Activated CD8-positive, alpha-beta memory T cell treated with anti-CD3 and anti-CD28 coated beads for 48 hours (primary cell): ENCODE measurements around the gene OSBP2.

ENCODE experiments used
- DNase-seq, 3 experiments: peaks; one replicate each; pipeline ENCODE4 v3.0.0-alpha.2; 2020; ENCODE audit warnings: low read depth in 2 of 3, low spot score in 2 of 3

OSBP2 gene, protein sequence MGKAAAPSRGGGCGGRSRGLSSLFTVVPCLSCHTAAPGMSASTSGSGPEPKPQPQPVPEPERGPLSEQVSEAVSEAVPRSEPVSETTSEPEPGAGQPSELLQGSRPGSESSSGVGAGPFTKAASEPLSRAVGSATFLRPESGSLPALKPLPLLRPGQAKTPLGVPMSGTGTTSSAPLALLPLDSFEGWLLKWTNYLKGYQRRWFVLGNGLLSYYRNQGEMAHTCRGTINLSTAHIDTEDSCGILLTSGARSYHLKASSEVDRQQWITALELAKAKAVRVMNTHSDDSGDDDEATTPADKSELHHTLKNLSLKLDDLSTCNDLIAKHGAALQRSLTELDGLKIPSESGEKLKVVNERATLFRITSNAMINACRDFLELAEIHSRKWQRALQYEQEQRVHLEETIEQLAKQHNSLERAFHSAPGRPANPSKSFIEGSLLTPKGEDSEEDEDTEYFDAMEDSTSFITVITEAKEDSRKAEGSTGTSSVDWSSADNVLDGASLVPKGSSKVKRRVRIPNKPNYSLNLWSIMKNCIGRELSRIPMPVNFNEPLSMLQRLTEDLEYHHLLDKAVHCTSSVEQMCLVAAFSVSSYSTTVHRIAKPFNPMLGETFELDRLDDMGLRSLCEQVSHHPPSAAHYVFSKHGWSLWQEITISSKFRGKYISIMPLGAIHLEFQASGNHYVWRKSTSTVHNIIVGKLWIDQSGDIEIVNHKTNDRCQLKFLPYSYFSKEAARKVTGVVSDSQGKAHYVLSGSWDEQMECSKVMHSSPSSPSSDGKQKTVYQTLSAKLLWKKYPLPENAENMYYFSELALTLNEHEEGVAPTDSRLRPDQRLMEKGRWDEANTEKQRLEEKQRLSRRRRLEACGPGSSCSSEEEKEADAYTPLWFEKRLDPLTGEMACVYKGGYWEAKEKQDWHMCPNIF

DNA sequence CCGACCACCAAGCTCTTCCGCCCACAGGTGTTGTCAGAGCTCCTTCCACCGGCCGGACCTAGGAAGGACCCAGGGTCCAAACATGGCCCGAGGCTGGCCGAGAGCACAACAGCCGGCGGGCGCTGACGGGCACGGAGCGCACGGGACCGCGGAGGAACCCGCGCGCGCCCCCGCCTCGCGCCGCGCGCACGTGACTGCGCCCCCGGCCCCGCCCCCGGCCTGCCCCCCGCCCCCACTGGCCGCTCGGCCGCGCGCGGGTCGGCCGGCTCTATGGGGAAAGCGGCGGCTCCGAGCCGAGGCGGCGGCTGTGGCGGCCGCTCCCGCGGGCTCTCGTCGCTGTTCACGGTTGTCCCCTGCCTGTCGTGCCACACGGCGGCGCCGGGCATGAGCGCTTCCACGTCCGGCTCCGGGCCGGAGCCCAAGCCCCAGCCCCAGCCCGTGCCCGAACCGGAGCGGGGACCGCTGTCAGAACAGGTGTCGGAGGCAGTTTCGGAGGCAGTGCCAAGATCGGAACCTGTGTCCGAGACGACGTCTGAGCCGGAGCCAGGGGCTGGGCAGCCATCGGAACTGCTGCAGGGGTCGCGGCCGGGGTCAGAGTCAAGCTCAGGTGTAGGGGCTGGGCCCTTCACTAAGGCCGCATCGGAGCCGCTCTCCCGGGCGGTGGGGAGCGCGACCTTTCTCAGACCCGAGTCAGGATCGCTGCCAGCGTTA lies at the start of gene OSBP2:
Gene OSBP2, plus strand, starts transcription at position 235 of the 711 bp plus-strand sequence. Its CDS starts 36 bp downstream, at position 271.
- DNase-seq: peak in 1 of 3 experiments; percentile 8

DNA sequence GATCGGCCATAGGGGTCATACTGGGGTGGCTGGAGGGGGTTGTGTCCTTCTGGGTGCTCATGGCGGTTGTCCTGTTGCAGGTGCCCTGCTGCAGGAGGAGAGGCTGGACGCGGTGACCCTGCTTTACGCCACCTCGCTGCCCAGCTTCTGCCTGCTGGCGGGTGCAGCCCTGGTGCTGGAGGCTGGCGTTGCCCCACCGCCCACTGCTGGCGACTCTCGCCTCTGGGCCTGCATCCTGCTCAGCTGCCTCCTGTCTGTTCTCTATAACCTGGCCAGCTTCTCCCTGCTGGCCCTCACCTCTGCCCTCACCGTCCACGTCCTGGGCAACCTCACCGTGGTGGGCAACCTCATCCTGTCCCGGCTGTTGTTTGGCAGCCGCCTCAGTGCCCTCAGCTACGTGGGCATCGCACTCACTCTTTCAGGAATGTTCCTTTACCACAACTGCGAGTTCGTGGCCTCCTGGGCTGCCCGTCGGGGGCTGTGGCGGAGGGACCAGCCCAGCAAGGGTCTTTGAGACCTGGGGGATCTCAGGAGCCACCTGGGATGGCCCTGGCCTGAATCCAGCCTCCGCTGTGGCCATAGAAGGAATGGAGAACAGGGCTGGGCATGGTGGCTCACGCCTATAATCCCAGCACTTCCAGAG lies 48.0 kb upstream of the OSBP2 start:
- no peak for DNase-seq

DNA sequence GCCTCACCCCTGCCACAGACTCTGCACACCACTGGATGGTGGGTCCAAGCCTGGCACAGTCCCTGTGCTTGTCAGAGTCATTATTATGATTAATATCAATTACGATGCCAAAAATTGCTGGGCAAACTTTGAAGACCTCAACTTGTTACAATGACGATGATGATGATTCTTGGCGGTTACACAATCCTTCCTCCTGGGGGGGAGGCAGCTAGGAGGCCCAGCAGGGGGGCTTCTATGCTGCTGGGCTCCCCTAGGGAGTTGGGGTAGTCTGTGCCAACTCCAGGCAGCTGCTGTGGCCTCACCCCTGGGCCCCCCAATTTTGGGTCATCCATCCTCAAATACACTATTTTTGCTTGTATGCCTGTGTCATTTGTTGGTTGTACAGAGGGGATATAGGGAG lies 47.1 kb upstream of the OSBP2 start:
- no peak for DNase-seq

DNA sequence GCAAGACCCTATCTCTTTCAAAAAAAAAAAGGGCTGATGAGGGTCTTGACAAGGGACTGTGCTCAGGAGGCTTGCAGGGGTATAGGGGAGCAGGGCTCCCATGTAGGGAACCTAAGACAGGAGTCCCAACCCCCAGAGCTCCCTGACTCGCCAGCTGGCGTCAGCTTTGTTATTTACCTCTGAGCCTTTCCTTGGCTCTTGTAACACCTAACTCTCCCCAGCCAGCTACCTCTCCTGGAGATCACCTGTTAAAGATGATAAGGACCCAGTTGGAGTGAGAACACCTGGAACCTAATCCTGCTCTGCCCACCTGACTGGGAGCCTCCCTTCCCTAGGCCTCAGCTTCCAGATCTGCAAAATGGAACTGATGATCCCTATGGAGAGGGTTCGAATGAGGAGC lies 45.8 kb upstream of the OSBP2 start:
- no peak for DNase-seq

DNA sequence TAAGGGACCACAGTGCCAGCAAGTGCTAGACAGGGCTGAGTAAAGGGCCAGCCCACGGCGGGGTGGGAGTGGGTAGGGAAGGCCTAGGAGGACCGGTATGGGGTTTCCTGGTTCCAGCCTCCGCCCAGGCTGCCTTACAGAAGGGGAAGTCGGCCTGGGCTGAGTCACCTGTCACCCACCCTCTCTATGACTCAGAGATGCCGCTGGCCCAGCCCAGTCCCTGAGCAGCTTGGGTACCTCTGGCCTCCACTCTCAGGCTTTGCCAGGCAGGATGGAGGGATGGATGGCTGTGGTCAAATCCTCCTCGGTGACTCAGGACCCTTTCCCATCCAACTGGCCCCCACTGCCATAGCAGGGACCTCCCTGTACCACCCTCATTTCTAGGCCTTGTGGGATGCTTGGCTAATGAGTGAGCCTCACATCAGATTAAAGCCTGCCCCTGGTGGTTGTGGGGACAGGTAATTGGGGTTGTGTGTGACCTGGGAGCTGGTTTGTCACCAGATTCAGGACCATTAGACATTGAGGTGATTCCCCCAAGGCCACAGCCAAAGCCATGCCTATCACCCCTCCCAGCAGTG lies 45.2 kb upstream of the OSBP2 start:
- peak; percentile 55 to 73 (median 60) for DNase-seq

DNA sequence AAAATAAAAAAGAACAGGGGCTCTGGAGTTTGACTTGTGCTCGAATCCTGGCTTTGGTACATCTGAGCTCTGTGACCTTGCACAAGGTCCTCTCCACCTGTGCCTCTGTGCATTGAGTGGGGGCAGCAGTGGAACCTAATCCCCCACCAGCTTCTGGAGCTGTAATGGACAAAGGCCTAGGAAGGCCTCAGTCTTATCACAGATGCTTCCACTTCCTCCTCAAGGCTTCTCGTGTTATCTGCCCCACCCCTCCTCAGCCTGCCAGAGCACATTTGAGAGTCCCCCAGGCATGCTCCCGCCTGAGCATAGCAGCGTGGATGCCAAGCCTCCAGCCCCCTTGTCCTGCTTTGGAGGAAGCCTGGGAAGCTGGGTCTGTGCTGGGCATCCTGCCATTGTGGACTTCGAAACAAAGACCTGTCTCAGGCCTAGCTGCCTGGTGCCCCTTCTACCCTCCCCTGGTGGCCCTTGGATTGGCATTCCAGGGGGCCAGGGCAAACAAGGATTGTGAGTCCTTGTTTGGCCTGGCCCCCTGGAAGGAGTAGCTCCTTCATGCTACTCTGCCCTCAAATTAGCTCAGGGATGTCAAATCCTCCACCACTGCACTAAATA lies 44.1 kb upstream of the OSBP2 start:
- DNase-seq: no peak

DNA sequence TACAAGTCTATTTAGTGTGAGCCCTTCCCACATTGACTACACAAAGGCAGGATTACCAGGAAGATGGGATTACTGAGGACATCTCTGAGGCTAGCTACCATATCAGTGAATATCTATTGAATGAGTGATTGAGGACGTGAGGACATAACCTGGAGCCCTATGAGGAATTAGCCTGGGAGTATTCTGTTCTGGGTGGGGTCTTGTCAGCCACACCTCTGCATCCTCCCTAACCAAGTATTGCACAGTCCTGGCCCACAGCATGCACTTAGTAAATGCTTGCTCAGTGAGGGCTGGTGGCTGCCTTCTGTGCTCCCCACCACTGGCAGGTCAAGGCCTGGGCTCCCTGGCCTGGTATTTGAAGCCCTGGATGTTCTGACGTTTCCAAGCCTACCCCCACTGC lies 41.8 kb upstream of the OSBP2 start:
- no peak for DNase-seq

DNA sequence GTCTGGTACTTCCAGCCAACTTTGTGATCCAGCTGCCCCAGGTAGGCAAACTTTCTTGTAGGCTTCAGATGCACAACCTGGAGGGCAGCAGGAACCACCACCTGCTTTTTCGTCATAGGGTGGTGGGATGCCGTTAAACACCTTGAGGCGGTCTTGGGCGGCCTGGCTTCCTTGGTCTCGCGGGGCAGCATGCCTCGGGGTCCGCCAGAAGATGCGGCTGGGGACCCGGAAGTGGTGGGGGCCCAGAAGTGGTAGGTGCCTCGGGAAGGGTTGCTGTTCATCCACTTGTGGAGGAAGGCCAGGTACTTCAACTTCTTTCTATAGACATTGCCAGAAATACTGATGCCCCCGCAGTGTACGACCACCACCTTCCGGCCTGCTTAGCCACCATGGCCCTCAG lies 40.3 kb upstream of the OSBP2 start:
- no peak for DNase-seq

DNA sequence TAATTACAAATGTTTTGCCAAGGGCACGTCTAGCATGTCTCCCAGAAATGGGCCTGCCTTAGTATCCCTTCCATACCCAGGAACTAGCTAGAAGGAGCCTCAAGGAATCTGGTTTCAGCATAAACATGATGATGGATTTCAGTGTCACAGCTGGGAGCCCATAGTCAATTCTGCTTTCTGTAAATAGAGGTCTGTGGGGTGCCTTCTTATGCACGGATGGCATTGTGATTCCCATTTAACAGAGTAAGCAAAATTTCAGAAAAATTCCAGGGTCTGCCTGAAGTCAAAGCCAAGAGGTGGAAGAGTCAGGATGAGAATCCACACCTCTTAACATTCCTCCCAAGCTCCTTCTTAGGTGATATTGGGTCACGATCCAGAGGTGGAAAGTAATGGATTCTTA lies 39.1 kb upstream of the OSBP2 start:
- no peak for DNase-seq

DNA sequence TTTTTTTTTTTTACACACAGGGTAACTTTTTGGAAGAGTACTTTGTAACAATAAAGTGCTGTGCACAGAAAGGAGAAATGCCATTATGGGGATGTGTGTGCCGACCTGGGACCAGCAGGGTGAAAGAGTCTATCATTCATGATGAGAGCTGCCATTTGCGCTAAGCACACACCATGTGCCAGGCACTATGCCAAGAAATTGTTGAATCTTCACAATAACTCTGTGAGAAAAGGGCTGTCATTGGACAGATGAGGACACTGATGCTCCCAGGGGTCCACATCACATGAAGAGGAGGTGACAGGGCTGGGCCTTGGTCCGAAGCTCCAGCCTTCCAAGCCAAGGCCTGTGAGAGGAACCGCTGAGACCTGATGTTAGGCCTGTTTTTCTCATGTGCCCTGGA lies 32.6 kb upstream of the OSBP2 start:
- no peak for DNase-seq

DNA sequence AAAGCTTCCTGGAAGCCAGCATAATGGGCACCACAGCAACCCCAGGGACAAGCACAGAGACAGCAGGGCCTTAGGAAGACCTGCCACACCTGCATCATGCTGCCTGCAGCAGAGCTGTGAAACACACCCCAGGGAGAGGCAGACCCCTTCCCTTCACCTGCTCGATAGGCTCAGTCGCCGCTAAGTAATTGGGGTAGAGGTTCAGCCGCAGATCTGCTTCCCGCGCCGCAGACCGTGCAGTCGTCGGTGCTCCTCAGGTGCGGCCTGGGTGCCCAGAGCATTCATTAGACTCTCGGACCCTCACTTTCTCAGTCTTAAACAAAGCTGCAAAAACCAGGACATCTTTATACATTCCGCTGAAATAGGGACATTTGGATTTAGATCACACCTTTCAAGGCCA lies 29.9 kb upstream of the OSBP2 start:
- DNase-seq: no peak

DNA sequence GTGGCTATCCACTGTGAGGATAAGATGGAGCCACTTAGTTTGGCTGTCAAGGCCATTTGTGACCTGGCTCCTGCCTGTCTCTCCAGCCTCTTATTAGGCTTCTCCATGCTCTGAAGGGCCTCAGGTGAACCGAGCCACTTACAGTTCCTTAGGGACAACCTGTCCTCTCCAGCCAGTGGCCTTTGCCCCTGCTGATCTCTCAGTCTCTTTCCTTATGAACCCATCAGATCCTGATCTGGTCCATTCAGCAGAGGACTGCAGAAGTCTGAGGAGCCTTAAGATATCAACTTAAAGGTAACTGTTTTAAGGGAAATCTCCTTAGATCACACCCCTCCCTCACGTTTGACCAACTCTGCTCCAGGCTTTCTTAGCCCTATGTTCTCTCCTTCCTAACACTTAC lies 29.4 kb upstream of the OSBP2 start:
- no peak for DNase-seq

DNA sequence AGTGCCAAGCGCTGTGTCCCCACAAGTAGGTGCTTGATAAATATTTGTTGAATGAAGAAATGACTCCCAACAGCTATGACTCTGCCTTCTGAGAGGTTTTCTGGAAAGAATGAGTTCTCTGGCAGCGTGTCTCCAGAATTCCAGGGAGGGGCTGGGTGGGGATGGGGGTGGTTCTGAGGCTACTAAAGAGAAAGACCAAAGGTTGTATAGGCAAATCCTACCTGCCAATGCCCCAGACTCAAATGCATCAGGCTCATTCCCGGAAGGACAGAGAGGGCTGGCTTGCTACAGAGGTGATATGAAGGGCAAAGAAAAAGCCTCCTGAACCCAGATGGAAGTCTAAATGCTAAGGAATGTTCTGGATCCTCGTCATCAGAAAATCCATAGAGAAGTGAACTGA lies 28.9 kb upstream of the OSBP2 start:
- DNase-seq: no peak

DNA sequence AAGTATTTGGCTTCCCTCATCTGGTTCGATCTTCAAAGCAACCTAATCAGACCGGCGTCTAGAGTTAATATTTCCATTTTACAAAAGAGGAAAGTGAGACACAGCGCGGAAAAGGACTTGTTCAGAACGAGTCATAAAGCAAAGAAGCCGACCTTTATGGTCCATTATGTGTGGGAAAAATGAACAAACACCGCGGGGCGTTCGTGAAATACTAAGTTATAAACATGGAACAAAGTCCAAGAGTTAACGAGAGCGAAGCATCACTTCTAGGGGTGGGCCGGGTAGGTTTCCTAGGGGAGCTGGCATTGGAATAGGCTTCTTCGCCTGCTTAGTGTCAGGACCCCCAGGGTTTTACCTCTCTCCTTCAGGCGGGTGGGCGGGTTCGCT lies 27.6 kb upstream of the OSBP2 start:
- no peak for DNase-seq

DNA sequence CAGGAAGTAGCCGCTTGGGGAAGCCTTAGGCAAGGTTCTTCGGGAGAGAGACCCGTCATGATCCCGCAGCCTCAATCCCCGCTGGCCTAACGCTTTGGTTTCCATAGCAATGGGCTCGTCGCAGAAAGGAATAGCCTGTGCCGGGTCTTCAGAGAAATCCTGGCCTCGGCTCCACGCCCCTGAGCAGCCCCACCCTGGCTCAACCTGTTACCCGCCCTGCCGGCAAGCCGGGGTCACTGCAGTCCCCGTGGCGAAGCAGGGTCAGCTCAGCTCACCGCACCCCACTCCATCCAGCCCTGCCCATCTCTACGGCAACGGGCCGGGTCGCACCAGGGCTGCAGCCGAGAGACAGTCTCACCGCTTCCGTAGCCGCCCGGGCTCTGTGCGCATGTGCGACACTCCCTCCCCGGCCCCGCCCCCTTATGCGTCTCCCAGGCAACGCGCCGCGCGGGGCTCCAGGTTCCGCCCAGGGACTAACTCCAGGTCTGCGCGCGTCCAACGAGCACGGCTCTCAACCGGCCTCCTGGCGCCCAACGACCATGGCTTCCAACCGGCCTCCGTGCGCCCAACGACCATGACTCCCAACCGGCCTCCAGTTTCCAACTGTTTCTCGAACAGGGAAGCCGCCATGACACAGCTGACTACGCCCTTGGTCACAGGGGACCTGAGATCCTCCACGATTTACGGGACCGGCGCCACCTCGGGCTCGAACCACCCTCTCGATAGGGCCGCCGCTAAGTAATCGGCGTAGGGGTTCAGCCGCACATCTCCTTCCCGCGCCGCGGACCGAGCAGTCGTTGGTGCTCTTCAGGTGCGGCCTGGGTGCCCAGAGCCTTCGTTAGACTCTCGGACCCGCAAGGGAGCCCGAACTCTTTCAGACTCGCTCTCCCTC lies 26.9 kb upstream of the OSBP2 start, which contains the start of gene DUSP18:
Gene DUSP18, minus strand, starts transcription at position 382 of the 892 bp plus-strand sequence. CDS start 3,872 bp downstream, outside the sequence.
- peak; percentile 92 to 98 (median 96) for DNase-seq

DNA sequence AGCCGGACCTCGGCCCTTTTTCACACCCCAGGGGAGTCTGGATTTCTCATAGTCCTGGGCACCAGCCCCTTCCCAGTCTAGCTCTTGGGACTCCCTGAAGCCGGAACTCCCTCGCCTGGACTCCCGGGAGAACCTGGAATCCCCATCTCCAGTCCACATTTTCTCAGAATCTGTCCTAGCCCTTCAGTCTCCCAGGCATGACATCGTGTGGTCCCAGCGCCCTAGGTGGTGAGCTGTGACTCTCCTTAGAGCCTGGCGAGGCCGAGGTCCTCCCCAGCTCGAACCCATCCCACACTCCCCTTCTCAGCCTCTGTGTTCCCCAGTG lies 26.3 kb upstream of the OSBP2 start:
- no peak for DNase-seq

DNA sequence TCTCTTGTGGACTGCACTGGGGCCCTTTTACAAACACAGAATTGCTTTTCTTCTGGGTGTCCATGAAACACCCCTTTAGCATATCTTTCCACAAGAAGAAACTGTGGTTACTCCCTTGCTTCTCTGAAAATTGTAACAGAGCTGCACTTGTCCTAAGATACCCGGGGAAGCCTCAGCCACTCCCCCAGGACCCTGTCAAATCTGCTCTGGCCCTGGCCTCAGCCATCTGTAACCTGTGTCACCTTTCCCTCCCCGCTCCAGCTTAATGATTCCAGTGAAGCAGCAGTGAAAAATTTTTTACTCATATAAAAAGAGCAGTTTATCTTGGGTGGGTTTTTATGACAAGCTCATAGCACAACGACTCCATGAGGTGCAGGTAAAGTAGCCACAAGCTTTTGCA lies 23.6 kb upstream of the OSBP2 start:
- no peak for DNase-seq

DNA sequence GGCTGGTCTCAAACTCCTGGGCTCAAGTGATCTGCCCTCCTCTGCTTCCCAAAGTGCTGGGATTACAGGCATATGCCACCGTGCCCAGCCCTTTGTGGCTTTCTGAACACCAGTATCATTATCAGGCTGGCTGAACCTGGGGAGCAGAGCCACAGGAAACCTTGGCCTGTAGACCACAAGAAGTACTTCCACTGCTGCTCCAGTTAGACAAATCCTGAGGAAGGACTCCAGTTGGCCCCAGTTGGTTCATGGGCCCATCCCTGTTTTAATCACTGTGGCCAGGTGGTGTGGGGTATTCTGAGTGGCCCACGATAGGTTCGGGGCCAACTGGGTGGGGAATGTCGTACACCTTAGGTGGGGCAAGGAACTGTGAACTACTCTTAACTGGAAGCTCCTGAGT lies 21.5 kb upstream of the OSBP2 start:
- DNase-seq: no peak

DNA sequence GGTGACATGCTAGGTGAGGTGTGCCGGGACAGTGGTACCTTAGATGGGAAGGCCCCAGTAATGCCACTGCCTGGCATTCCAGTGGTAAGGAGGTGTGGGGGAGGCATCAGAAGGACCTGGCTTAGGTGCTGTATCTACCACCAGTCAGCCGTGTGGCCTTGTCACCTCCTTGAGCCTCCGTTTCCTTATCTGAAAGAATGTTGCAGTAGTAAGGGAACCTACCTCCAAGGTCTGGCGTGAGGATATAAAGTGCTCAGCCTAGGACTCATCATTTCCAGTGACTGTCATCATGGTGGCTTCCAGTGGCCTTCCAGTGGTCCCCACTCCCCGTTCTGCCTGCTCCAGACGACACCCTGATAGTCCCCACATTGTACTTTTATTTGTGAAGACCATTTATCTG lies 20.2 kb upstream of the OSBP2 start:
- no peak for DNase-seq
